Measurements from ENCODE around the gene TMEM141. TPM values are rescaled to one million over a fixed set of nuclear protein-coding genes. Genes with fewer than 3 reads are reported as not detected.
A peak's percentile ranks its signal among the peaks of the same experiment; 100 is the strongest.
"Not testable (repeated sequence)": the region's sequence is repeated elsewhere in the genome, so short reads cannot be mapped to it uniquely, and the experiment has no call there.

TMEM141 gene
- total RNA-seq, 4 donors from 2014 or later: 81.6 to 189 (median 141) TPM

DNA sequence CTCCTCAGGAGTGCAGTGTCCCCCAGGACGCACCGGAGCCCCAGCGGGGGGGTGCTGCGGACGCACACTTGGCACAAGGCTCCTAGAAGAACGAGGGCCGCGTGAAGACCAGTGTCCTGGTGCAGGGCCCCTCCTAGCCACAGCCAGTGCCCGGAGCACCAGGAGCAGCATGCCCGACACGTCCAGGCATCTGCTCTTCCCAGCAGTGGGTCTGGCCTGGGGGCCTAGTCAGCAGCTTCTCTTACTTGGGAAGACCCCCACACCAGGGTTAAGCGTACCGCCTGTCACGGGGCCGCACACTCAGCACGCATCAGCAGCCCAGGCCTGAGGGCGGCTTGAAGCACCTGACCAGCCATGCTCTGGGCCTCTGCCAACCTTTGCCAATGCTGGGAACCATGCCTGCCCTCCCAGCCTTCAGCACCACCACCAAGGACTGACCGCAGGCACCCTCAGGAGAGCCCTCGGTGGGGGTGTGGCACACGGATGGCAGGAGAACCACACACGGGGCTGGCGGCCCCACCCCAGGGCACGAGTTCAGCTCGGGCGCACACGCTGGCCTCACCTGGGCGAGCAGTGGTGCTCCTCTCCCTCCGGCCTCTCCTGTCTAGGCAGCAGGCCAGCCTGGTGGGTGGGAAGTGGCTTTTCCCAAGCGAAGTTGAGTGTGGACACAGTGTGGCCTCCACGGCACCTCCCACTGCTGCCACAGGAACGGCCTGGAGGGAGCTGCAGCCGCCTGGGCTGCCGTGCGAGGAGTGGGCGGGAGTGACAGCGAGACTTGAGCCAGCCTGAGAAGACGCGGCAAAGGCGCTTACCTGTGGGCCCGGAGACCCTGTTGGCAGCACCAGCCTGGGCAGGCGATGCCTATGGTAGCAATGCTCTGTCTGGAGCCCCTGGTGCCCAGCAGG, 39.1 kb downstream of the TMEM141 start:
- peak; percentile 42 to 67 for DNase-seq
- Histone ChIP-seq H3K36me3 (peaks cover 45 to 47% of the 10 kb centered on the region in 2 donors), H3K9me3 (no peaks in the 10 kb centered on the region), H3K27ac (no peak overlapping the region), H3K4me1 (no peaks in the 10 kb centered on the region), H3K27me3 (no peaks in the 10 kb centered on the region), H3K4me3 (replicated peaks in 1 of 3) (no peak overlapping the region)
- TF ChIP-seq CTCF (IDR thresholded peaks at IDR 0.05): no peak
- TF ChIP-seq POLR2A (IDR thresholded peaks at IDR 0.05): no peak
- WGBS, 2 donors: 87 to 89% methylated on average over 22 of the region's 41 CpGs
- intact Hi-C loops (cut with DNase I): no loop called here

- Histone ChIP-seq H3K27me3 (no peaks in the 10 kb centered on the region), H3K4me1 (no peaks in the 10 kb centered on the region), H3K36me3 (peaks cover 37 to 41% of the 10 kb centered on the region in 2 donors), H3K27ac (no peak overlapping the region), H3K9me3 (no peaks in the 10 kb centered on the region), H3K4me3 (replicated peaks in 1 of 3) (no peak overlapping the region)
- TF ChIP-seq POLR2A (IDR thresholded peaks at IDR 0.05) (no peak), CTCF (IDR thresholded peaks at IDR 0.05) (no peak)
- no peak for DNase-seq
- intact Hi-C loops (cut with DNase I): no loop called here
- 92 to 93% methylated on average over 26 to 28 of the region's 30 CpGs for WGBS, 2 donors
Observed at GRCh38 chr9:136831002-136831719, 40.0 kb downstream of the TMEM141 start.

DNA sequence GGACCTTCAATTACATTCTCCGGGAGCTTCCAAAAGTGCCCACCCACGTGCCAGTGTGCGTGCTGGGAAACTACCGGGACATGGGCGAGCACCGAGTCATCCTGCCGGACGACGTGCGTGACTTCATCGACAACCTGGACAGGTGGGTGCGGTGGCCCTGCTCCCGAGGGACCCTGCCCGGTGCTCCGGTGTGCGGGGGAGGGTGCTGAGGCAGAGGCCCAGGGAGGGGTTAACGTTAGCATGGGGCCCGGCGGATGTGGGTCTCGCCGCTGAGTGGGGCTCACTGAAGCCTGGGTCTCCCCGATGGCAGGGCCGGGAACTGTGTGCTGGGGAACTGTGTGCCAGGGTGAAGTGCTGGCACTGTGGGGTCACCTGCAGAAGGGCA, 40.6 kb downstream of the TMEM141 start:
- Histone ChIP-seq H3K27me3 (no peaks in the 10 kb centered on the region), H3K4me1 (no peaks in the 10 kb centered on the region), H3K27ac (no peak overlapping the region), H3K4me3 (replicated peaks in 1 of 3) (no peak overlapping the region), H3K36me3 (peaks cover 34 to 40% of the 10 kb centered on the region in 2 donors), H3K9me3 (no peaks in the 10 kb centered on the region)
- 90 to 93% methylated on average over 6 to 21 of the region's 23 CpGs for WGBS, 2 donors
- intact Hi-C loops (cut with DNase I): no loop called here
- no peak for DNase-seq
- TF ChIP-seq POLR2A (IDR thresholded peaks at IDR 0.05): no peak
- TF ChIP-seq CTCF (IDR thresholded peaks at IDR 0.05): no peak

DNA sequence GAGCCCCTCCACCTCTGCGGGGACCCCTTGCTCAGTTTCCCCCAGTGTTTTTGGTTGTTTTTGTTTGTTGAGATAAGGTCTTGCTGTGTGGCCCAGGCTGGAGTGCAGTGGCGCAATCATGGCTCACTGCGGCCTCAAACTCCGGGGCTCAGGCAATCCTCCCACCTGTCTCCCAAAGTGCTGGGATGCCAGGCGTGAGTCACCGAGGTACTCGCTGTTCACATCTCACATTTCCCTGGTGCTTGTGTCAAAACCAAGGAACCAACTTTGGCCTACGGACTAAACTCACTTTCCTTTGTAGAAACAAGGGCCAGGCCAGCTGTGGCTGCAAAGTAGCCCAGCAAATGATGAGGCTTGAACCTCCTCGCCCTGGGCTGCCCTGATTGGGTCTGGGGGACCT, 41.4 kb downstream of the TMEM141 start:
- WGBS, 2 donors: 92 to 95% methylated on average over 4 to 8 of the region's 9 CpGs
- TF ChIP-seq POLR2A (IDR thresholded peaks at IDR 0.05) (no peak), CTCF (IDR thresholded peaks at IDR 0.05) (no peak)
- no peak for DNase-seq
- H3K27ac ChIP-seq: no peak overlapping the region
- no peaks in the 10 kb centered on the region for H3K27me3 ChIP-seq
- H3K36me3 ChIP-seq: peaks cover 34 to 40% of the 10 kb centered on the region in 2 donors
- intact Hi-C loops (cut with DNase I): no loop called here
- H3K4me1 ChIP-seq: no peaks in the 10 kb centered on the region
- H3K4me3 ChIP-seq (replicated peaks in 1 of 3): no peak overlapping the region
- no peaks in the 10 kb centered on the region for H3K9me3 ChIP-seq

DNA sequence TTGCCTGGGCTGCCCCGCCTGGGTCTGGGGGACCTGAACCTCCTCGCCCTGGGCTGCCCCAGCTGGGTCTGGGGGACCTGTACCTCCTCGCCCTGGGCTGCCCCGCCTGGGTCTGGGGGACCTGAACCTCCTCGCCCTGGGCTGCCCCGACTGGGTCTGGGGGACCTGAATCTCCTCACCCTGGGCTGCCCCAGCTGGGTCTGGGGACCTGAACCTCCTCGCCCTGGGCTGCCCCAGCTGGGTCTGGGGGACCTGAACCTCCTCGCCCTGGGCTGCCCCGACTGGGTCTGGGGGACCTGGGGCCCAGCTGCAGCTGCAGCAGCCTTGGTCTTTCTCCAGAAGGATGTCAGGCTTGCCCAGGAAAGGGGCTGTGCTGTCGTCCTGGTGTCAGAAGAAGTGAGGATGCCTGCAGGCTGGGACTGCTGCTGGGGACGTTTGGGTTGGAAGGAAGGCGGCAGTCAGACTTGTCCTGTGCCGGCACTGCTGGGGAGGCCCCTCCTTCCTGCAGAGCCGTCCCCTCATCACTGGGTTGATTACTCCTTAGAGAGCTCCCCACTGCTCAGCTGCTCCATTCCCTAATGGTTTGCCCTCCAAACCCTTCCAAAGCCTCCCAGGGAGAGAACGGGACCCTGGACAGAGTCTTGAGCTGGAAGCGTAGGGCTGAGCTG, 42.4 kb downstream of the TMEM141 start:
- H3K36me3 ChIP-seq: peaks cover 32 to 35% of the 10 kb centered on the region in 2 donors
- intact Hi-C loops (cut with DNase I); H3K27ac ChIP-seq; H3K4me3 ChIP-seq (replicated peaks in 1 of 3); H3K4me1 ChIP-seq; DNase-seq; H3K9me3 ChIP-seq; H3K27me3 ChIP-seq: not testable (repeated sequence)
- WGBS, 2 donors: 88 to 89% methylated on average over 3 to 13 of the region's 16 CpGs

Data from thyroid gland (tissue), 4 donors.